AG10803 (cell line): ENCODE data around the gene BRD4.

Source experiments
- DNase-seq: peaks from one replicate; pipeline ENCODE4 v3.0.0; 2010; ENCODE audit warnings: low read depth
- H3K4me3 ChIP-seq: 2 replicates; pipeline ENCODE4 v1.5.1; 2011; ENCODE audit warnings: mild to moderate bottlenecking, low read length, control low read depth
- TF ChIP-seq, protein P1 (sequence below): conservative IDR thresholded peaks from 2 replicates; pipeline ENCODE4 v1.5.1; 2011; ENCODE audit warnings: mild to moderate bottlenecking, low read length, control low read depth, inconsistent platforms

Gene BRD4

DNA sequence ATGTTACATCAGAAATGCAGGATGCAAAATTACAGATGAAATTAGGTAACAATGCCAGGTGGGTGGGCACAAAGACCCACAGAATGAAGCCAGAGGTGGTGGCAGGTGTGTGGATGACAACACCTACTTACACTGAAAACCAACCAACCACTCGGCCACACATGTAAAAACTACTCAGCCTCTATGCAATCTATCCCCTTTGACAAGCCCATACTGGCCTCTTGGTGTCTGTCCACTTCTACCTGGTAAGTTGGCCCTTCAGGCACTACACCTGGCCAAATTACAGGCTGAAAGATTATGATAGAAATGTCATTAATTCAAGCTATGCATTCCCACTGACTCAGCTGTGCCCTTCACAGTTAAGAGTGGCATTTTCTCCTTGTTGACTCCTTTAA, 50.0 kb downstream of the BRD4 start:
- DNase-seq, result no peak
- H3K4me3 ChIP-seq, result no peak overlapping the region
- TF ChIP-seq, protein P1, sequence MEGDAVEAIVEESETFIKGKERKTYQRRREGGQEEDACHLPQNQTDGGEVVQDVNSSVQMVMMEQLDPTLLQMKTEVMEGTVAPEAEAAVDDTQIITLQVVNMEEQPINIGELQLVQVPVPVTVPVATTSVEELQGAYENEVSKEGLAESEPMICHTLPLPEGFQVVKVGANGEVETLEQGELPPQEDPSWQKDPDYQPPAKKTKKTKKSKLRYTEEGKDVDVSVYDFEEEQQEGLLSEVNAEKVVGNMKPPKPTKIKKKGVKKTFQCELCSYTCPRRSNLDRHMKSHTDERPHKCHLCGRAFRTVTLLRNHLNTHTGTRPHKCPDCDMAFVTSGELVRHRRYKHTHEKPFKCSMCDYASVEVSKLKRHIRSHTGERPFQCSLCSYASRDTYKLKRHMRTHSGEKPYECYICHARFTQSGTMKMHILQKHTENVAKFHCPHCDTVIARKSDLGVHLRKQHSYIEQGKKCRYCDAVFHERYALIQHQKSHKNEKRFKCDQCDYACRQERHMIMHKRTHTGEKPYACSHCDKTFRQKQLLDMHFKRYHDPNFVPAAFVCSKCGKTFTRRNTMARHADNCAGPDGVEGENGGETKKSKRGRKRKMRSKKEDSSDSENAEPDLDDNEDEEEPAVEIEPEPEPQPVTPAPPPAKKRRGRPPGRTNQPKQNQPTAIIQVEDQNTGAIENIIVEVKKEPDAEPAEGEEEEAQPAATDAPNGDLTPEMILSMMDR, result no peak

DNA sequence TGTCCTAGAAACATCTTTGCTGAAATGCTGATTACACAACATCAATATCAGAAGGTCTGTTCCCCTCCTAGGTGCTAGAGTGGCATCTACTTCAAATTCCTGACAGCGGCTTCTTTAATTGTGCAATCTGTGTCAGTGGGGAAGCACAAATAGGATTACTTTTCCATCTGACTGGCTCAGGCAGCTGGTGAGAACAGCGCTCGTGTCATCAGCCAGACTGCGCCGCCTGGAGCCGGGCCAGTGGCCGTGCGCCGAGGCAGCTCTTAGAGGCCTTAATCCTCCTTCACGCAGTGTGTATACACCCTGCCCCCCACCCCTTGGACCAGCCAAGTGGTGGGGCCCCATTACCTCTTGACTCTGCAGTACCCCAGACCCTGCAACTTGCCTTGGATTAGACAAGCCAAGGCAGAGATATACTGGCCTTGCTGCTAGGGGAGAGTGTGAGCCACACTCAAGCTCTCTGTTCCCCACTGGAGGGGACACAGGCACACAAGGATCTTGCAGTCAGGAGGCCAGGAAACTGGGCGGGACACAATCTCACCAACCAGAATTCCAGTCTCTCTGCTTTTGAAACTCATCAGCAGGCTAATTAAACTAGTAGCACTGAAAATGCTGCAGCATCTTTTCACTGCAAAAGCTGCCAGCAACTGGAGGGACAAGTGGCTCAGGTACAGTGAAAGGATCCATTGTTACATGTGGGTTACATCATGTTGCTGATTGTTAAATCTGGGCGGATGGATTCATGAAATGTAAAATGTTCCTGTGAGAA, 51.2 kb downstream of the BRD4 start:
- TF ChIP-seq, protein P1, result 0 out of 2 replicates have a peak, but pooled peaks have one; percentile 16

DNA sequence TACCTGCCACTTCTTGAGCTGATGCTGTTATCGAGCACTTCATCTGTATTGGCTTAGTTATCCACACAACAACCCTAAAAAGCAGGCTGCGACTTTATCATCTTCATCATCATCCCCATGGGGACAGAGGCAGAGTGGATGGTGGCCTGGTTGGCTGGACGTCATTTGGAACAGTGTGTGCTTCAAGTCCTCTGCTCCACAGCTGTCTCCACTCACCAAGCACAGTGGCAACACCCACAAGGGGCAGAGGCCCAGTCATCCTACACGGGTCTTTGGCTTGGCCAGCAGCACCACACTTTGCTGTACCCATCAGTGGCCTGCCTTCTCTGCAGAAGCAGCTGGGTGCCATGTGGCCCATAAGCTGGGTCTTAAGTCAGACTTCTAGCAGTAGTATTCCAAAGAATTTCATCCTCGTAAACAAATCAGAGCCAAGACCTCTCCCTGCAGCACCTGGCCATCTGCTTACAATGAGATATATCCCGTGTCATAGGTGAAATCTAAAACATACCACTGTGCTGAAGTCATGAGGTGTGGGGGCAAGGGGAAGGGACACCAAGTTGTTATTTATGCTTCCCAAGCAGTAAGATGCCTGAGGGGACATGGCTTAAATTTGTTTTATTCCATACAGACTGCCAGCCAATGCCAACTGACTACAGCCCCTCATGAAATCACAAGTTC, 52.2 kb downstream of the BRD4 start:
- DNase-seq, result peak; percentile 67
- TF ChIP-seq, protein P1, result no peak
- H3K4me3 ChIP-seq, result no peak overlapping the region

More for the DNA sequence above, 51.2 kb downstream of the BRD4 start:
- H3K4me3 ChIP-seq, result peak overlapping the region; percentile 22
- peak; percentile 90 for DNase-seq

DNA sequence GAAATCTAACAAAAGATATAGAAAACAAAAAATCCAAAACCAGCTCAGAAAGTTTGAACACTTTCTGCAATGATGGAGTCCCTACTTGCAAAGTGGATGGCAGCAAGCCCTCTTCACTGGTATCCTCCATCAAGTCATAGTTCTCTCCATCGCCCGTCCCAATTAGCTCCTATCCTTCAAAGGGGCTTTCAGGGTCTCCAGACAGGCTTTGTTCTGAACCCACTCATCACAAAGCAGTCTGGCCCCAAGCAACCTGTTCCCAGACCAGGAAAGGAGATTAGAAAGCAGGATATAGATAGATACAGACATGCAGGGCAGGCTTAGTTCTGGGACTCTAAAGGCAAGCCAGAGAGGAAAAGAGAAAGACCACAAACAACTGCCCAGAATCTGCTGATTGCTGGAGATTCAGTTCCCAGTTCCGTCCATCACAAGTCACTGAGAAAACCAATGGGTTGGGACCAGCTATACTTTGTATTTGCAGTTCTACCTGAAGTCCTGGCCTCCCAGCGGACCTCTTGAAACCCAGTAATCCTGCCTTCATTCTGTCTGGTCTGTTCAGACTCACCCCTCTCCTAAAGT, 52.9 kb downstream of the BRD4 start:
- no peak for DNase-seq
- TF ChIP-seq, protein P1, result no peak
- H3K4me3 ChIP-seq, result no peak overlapping the region

DNA sequence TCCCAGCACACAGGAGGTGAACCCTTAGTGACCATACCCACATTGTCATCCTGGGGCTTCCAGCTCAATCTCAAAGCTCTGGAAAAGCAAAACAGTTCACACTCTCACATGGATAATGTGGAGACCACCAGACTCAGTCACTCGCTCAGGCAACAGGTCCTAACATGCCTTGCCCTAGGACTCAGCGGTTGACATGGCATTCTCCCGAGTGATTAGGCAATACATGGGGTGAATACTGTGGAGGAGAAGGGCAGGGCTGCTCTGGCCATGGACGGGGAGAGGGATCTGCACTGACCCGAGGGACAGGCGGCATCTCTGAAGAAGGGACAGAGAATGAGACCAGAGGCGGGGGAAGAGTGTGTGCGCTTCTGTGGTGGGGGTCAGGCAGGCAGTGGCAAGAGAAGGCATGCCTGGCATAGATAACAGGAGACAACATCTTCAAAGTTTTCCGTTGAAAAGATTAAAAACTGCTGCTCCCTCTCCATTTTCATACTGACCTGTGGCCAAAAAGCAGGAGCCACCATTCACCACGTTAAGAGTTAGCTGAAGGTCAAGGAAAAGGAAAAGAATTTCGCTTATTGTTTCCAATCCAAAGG, 55.6 kb downstream of the BRD4 start:
- no peak overlapping the region for H3K4me3 ChIP-seq
- peak; percentile 47 for DNase-seq
- TF ChIP-seq, protein P1, result no peak

DNA sequence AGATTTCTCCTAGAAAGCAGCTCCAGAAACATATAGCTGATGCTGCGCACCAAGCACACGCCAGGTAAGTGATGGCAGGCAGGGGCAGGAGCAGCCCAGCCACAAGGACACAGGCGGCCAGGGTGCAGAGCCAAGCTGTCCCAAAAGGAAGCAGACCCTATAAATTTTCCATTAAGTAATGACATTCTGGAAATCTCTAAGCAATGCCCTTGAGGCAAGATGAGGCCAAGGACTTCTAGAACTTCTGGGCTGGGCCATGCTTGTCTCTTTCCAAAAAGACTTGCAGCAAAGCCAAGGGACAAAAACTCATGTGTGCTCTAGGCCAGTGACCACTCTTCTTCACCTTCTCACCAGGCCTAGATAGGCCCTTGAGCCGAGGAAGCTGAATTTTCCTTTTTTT, 57.9 kb downstream of the BRD4 start:
- H3K4me3 ChIP-seq, result no peak overlapping the region
- DNase-seq, result no peak
- TF ChIP-seq, protein P1, result no peak
